Effector CD8-positive, alpha-beta T cell (primary cell): Measurements from ENCODE around the gene SCFD2.
"Not testable (repeated sequence)": the region's sequence is repeated elsewhere in the genome, so short reads cannot be mapped to it uniquely, and the experiment has no call there.

Experiments used
- DNase-seq: peaks from one replicate; lab custom pipeline; 2025; lab: John Stamatoyannopoulos, UW

The SCFD2 gene

GRCh38 chr4:53238352-53238751 is 127.5 kb downstream of the SCFD2 start:
- DNase-seq, result not testable (repeated sequence)

GRCh38 chr4:53237811-53238210 is 128.1 kb downstream of the SCFD2 start:
- not testable (repeated sequence) for DNase-seq

- DNase-seq, result not testable (repeated sequence)
Observed at GRCh38 chr4:53236624-53237023, 129.2 kb downstream of the SCFD2 start.

- no peak for DNase-seq
Observed at GRCh38 chr4:53235547-53235946, 130.3 kb downstream of the SCFD2 start.

GRCh38 chr4:53234669-53235068 is 131.2 kb downstream of the SCFD2 start:
- DNase-seq, result no peak

GRCh38 chr4:53234111-53234510 is 131.8 kb downstream of the SCFD2 start:
- DNase-seq, result no peak

- DNase-seq, result no peak
Observed at GRCh38 chr4:53233114-53233795, 132.6 kb downstream of the SCFD2 start.

- no peak for DNase-seq
Observed at GRCh38 chr4:53232371-53232770, 133.5 kb downstream of the SCFD2 start.

GRCh38 chr4:53228036-53228435 is 137.8 kb downstream of the SCFD2 start:
- no peak for DNase-seq

- DNase-seq, result no peak
Observed at GRCh38 chr4:53227451-53227850, 138.4 kb downstream of the SCFD2 start.

- no peak for DNase-seq
Observed at GRCh38 chr4:53221832-53222480, 143.9 kb downstream of the SCFD2 start.

GRCh38 chr4:53219148-53219547 is 146.7 kb downstream of the SCFD2 start:
- DNase-seq, result not testable (repeated sequence)

GRCh38 chr4:53208753-53209152 is 157.1 kb downstream of the SCFD2 start:
- DNase-seq, result no peak

GRCh38 chr4:53205970-53206369 is 159.9 kb downstream of the SCFD2 start:
- DNase-seq, result no peak

GRCh38 chr4:53199356-53199755 is 166.5 kb downstream of the SCFD2 start:
- DNase-seq, result no peak

GRCh38 chr4:53197772-53198142 is 168.1 kb downstream of the SCFD2 start:
- DNase-seq, result no peak

GRCh38 chr4:53196882-53197771 is 168.7 kb downstream of the SCFD2 start:
- no peak for DNase-seq

GRCh38 chr4:53195815-53196661 is 169.8 kb downstream of the SCFD2 start:
- no peak for DNase-seq

GRCh38 chr4:53194727-53195126 is 171.1 kb downstream of the SCFD2 start:
- DNase-seq, result no peak

GRCh38 chr4:53193111-53193510 is 172.8 kb downstream of the SCFD2 start:
- DNase-seq, result no peak

GRCh38 chr4:53192496-53192895 is 173.4 kb downstream of the SCFD2 start:
- no peak for DNase-seq

- DNase-seq, result no peak
Observed at GRCh38 chr4:53191997-53192396, 173.9 kb downstream of the SCFD2 start.
